Measurements from ENCODE around the gene TMEM132C. TPM values are rescaled to one million over a fixed set of nuclear protein-coding genes. Genes with fewer than 3 reads are reported as not detected.

The TMEM132C gene
- polyA plus RNA-seq, 1 of the 3 experiments (the other 2 are of a cell fraction): not detected

DNA sequence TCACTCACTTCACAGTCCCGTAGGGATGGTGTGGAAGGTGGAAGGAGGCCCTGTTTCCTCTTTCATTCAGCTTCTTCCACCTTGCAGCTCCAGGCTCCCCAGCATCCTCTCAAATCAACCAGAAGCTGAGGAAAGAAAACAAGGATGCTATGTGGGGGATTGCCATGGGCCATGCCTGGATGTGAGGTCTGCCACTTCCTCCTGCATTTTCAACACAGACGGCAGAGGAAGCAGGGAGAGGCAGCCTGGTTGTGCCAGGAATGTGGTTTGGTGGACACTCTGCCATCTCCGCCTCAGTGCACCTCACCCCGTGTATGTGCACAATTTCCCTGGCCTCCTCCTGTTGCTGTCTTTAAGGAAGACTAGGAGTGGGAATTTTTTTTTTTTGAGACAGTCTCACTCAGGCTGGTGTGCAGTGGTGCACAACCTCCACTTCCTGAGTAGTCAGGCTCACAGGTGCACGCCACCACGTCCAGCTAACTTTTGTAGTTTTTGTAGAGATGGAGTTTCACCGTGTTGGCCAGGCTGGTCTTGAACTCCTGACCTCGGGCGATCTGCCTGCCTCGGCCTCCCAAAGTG is 457.6 kb downstream of the TMEM132C start:
- Histone ChIP-seq H3K9ac (no peak overlapping the region), H3K4me1 (ENCODE audit: control insufficient read depth in 1 of 2, insufficient read depth in 2 of 2, low read depth in 1 of 2, low read length in 1 of 2) (no peaks in the 10 kb centered on the region), H3K79me2 (ENCODE audit: insufficient read depth) (no peaks in the 10 kb centered on the region), H3K4me3 (ENCODE audit: low read depth in 2 of 2, low read length in 1 of 2) (no peak overlapping the region), H3K4me2 (no peak overlapping the region), H3F3A (replicated peaks; ENCODE audit: insufficient read depth) (no peaks in the 10 kb centered on the region), H3K27ac (ENCODE audit: low read depth in 2 of 2, low read length in 1 of 2) (no peak overlapping the region), H3K9me3 (no peaks in the 10 kb centered on the region), H4K20me1 (ENCODE audit: insufficient read depth) (no peaks in the 10 kb centered on the region), H3K27me3 (ENCODE audit: insufficient read depth) (no peaks in the 10 kb centered on the region), H2AFZ (ENCODE audit: low read depth) (no peak overlapping the region), H3K9me2 (no peaks in the 10 kb centered on the region), H3K36me3 (replicated peaks in 1 of 2; ENCODE audit: control insufficient read depth in 1 of 2, insufficient read depth in 2 of 2, low read length in 1 of 2) (no peaks in the 10 kb centered on the region)
- ChIA-PET CTCF (no interaction called here), POLR2A (no interaction called here)
- WGBS (ENCODE audit: low lambda C conversion rate): 20% methylated on average over 8 of the region's 10 CpGs
- DNase-seq: no peak
- TF ChIP-seq NFIC (IDR thresholded peaks at IDR 0.05; ENCODE audit: borderline replicate concordance) (no peak), ELF1 (IDR thresholded peaks at IDR 0.05) (no peak), JUND (IDR thresholded peaks at IDR 0.05) (no peak), MXI1 (IDR thresholded peaks at IDR 0.05; ENCODE audit: low read depth, low read length) (no peak), TAF1 (IDR thresholded peaks at IDR 0.05; ENCODE audit: borderline replicate concordance, low read depth, low read length) (no peak), RFX5 (IDR thresholded peaks at IDR 0.05; ENCODE audit: low read length) (no peak), RAD21 (IDR thresholded peaks at IDR 0.05; ENCODE audit: low read length) (no peak), NRF1 (IDR thresholded peaks at IDR 0.05; ENCODE audit: low read depth, low read length) (no peak), POLR2AphosphoS5 (IDR thresholded peaks at IDR 0.05; ENCODE audit: low read depth, low read length) (no peak), MEF2A (IDR thresholded peaks at IDR 0.05; ENCODE audit: borderline replicate concordance, low read depth) (no peak), YY1 (IDR thresholded peaks at IDR 0.05; ENCODE audit: low read depth) (no peak), EP300 (IDR thresholded peaks at IDR 0.05; ENCODE audit: borderline replicate concordance in 1 of 2, low read depth in 1 of 2, low read length in 1 of 2) (no peak), RCOR1 (IDR thresholded peaks at IDR 0.05; ENCODE audit: low read length) (no peak), EZH2phosphoT487 (IDR thresholded peaks at IDR 0.05; ENCODE audit: borderline replicate concordance, low read depth) (no peak)
- TF ChIP-seq, protein P1, sequence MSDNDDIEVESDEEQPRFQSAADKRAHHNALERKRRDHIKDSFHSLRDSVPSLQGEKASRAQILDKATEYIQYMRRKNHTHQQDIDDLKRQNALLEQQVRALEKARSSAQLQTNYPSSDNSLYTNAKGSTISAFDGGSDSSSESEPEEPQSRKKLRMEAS (IDR thresholded peaks at IDR 0.05; ENCODE audit: low read depth): no peak
- TF ChIP-seq, protein P2, sequence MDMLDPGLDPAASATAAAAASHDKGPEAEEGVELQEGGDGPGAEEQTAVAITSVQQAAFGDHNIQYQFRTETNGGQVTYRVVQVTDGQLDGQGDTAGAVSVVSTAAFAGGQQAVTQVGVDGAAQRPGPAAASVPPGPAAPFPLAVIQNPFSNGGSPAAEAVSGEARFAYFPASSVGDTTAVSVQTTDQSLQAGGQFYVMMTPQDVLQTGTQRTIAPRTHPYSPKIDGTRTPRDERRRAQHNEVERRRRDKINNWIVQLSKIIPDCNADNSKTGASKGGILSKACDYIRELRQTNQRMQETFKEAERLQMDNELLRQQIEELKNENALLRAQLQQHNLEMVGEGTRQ (IDR thresholded peaks at IDR 0.05; ENCODE audit: borderline replicate concordance, low read depth, low read length): no peak
- TF ChIP-seq, protein P3, sequence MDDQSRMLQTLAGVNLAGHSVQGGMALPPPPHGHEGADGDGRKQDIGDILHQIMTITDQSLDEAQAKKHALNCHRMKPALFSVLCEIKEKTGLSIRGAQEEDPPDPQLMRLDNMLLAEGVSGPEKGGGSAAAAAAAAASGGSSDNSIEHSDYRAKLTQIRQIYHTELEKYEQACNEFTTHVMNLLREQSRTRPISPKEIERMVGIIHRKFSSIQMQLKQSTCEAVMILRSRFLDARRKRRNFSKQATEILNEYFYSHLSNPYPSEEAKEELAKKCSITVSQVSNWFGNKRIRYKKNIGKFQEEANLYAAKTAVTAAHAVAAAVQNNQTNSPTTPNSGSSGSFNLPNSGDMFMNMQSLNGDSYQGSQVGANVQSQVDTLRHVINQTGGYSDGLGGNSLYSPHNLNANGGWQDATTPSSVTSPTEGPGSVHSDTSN (IDR thresholded peaks at IDR 0.05): no peak
- TF ChIP-seq, protein P4, sequence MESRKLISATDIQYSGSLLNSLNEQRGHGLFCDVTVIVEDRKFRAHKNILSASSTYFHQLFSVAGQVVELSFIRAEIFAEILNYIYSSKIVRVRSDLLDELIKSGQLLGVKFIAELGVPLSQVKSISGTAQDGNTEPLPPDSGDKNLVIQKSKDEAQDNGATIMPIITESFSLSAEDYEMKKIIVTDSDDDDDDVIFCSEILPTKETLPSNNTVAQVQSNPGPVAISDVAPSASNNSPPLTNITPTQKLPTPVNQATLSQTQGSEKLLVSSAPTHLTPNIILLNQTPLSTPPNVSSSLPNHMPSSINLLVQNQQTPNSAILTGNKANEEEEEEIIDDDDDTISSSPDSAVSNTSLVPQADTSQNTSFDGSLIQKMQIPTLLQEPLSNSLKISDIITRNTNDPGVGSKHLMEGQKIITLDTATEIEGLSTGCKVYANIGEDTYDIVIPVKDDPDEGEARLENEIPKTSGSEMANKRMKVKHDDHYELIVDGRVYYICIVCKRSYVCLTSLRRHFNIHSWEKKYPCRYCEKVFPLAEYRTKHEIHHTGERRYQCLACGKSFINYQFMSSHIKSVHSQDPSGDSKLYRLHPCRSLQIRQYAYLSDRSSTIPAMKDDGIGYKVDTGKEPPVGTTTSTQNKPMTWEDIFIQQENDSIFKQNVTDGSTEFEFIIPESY (IDR thresholded peaks at IDR 0.05; ENCODE audit: borderline replicate concordance, low read depth): no peak

All from SK-N-SH (cell line).